Upper lobe of left lung (tissue), 4 donors: Measurements from ENCODE around the gene ADAMTS10.

ENCODE experiments used
- EP300 ChIP-seq, 4 donors: sonication (generic); formaldehyde crosslinking; IDR thresholded peaks; one replicate each; pipeline ENCODE4 v1.5.1; 2017; ENCODE audit warnings: antibody characterized with exemption in 4 of 4, control low read depth in 2 of 4
- POLR2A ChIP-seq, 4 donors: fragments of 450-650 bp; IDR thresholded peaks; one replicate each; pipeline ENCODE4 v1.5.1; 2016 to 2017; ENCODE audit warnings: antibody characterized with exemption in 4 of 4, mild to moderate bottlenecking in 2 of 4
- POLR2AphosphoS5 ChIP-seq, 2 donors: sonication (generic); formaldehyde crosslinking; IDR thresholded peaks; one replicate each; pipeline ENCODE4 v1.5.1; 2017; ENCODE audit warnings: antibody characterized with exemption in 2 of 2
- TF ChIP-seq, protein P1 (sequence below), 6 experiments: fragments of 450-650 bp in 4 of 6; fragments of 200-600 bp in 2 of 6; sonication (generic) in 2 of 6; IDR thresholded peaks; one replicate each; pipeline ENCODE4 v1.5.1; 2016 to 2019; ENCODE audit warnings: antibody characterized with exemption in 6 of 6

DNA sequence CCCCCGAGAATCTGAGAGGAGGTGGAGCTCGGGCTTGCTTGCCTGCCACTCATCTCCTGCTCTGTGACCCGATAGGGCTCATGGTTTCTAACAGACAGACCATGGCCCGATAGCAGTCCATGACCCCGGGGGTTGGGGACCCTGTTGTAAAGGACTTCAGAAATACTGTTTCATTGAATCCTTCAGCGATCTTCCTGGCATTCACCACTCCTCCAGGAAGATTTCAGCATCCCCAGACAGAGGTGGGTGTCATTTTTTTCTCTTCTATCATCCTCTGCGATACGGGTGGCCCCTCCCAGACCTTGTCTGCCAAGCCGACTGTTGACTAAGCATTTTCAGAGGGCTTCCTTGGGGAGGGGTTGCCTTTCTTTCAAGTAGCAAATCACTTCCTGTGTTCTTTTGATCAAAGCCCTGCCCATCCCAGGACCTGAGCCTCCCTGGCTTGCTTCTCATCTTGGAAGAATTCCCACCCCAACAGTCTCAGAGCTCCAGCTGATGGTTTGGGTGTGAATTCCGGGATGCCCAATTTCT, 35.0 kb downstream of the ADAMTS10 start:
- TF ChIP-seq, protein P1, sequence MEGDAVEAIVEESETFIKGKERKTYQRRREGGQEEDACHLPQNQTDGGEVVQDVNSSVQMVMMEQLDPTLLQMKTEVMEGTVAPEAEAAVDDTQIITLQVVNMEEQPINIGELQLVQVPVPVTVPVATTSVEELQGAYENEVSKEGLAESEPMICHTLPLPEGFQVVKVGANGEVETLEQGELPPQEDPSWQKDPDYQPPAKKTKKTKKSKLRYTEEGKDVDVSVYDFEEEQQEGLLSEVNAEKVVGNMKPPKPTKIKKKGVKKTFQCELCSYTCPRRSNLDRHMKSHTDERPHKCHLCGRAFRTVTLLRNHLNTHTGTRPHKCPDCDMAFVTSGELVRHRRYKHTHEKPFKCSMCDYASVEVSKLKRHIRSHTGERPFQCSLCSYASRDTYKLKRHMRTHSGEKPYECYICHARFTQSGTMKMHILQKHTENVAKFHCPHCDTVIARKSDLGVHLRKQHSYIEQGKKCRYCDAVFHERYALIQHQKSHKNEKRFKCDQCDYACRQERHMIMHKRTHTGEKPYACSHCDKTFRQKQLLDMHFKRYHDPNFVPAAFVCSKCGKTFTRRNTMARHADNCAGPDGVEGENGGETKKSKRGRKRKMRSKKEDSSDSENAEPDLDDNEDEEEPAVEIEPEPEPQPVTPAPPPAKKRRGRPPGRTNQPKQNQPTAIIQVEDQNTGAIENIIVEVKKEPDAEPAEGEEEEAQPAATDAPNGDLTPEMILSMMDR (IDR thresholded peaks at IDR 0.05): no peak
- TF ChIP-seq POLR2A (IDR thresholded peaks at IDR 0.05) (peak in 1 of 4 donors; percentile 15), POLR2AphosphoS5 (IDR thresholded peaks at IDR 0.05) (no peak), EP300 (IDR thresholded peaks at IDR 0.05) (no peak)
